Adrenal gland (tissue), 5 donors: ENCODE measurements around the gene EIF2S2.

Experiments
- POLR2A ChIP-seq, 2 donors: fragments of 450-650 bp; IDR thresholded peaks; one replicate each; pipeline ENCODE4 v1.6.1; 2017; ENCODE audit warnings: antibody characterized with exemption in 2 of 2, mild to moderate bottlenecking in 2 of 2, moderate library complexity in 1 of 2
- TF ChIP-seq, protein P1 (sequence below), 6 experiments: fragments of 450-650 bp in 4 of 6; fragments of 200-600 bp in 2 of 6; sonication (generic) in 1 of 6; IDR thresholded peaks; 1 replicate in 5 of 6; 2 replicates in 1 of 6; pipeline versions ENCODE4 v1.5.1 to v1.8.0; 2016 to 2021; ENCODE audit warnings: antibody characterized with exemption in 6 of 6, mild to moderate bottlenecking in 2 of 6, moderate library complexity in 1 of 6
- donor health status: DM: no; HTN: no; CAD: no.

DNA sequence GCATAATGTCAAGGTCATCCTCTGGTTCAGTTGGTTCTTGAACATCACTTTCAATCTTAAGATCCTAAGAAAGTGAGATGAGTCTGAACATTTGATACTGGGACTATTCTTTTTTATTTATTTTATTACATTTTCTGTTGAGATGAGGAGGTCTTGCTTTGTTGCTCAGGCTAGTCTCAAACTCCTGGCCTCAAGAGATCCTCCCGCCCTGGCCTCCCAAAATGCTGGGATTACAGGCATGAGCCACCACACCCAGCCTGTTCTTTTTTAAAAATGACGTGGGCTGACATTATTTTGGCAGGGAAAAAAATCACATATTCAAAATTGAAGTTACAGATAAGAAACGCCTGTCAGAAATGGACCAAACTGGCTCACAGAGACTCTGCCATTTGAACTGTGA, 13.5 kb downstream of the EIF2S2 start:
- TF ChIP-seq, protein P1, sequence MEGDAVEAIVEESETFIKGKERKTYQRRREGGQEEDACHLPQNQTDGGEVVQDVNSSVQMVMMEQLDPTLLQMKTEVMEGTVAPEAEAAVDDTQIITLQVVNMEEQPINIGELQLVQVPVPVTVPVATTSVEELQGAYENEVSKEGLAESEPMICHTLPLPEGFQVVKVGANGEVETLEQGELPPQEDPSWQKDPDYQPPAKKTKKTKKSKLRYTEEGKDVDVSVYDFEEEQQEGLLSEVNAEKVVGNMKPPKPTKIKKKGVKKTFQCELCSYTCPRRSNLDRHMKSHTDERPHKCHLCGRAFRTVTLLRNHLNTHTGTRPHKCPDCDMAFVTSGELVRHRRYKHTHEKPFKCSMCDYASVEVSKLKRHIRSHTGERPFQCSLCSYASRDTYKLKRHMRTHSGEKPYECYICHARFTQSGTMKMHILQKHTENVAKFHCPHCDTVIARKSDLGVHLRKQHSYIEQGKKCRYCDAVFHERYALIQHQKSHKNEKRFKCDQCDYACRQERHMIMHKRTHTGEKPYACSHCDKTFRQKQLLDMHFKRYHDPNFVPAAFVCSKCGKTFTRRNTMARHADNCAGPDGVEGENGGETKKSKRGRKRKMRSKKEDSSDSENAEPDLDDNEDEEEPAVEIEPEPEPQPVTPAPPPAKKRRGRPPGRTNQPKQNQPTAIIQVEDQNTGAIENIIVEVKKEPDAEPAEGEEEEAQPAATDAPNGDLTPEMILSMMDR (IDR thresholded peaks at IDR 0.05), result no peak
- no peak for TF ChIP-seq POLR2A (IDR thresholded peaks at IDR 0.05)
